Keratinocyte (primary cell): ENCODE results near the gene MAFF.

Experiments
- CTCF ChIP-seq, 3 experiments: IDR thresholded peaks in 1 of 3; conservative IDR thresholded peaks in 1 of 3; optimal IDR thresholded peaks in 1 of 3; 2 replicates in 2 of 3; 3 replicates in 1 of 3; pipeline versions ENCODE3 to v1.5.1; 2011; ENCODE audit warnings: low read length in 3 of 3, mild to moderate bottlenecking in 3 of 3, moderate library complexity in 2 of 3, control low read depth in 1 of 3, inconsistent platforms in 1 of 3; ENCODE audit not compliant: insufficient read depth in 2 of 3; ENCODE audit errors: extremely low read depth in 1 of 3
- EZH2 ChIP-seq: IDR thresholded peaks from one replicate; pipeline ENCODE4 v1.6.1; 2012; ENCODE audit warnings: inconsistent platforms, mild to moderate bottlenecking, low read length, moderate library complexity

- TF ChIP-seq CTCF (optimal IDR thresholded peaks at IDR 0.05 in 1 of 3, IDR thresholded peaks at IDR 0.05 in 1 of 3, conservative IDR thresholded peaks at IDR 0.05 in 1 of 3; ENCODE audit: extremely low read depth in 1 of 3, insufficient read depth in 2 of 3, low read length in 3 of 3) (no peak), EZH2 (no peak)
Measured at GRCh38 chr22:38247713-38248112, 45.9 kb downstream of the MAFF start.
